K562 (cell line): Measurements from ENCODE around the gene YBX1. TPM values are rescaled to one million over a fixed set of nuclear protein-coding genes. Genes with fewer than 3 reads are reported as not detected.

Source experiments
- ATAC-seq: fragments of 200-7000 bp; cut with Tn5 transposase; 3 replicates; pipeline ENCODE4 v1.9.1; 2020; ENCODE audit warnings: moderate library complexity
- BruUV-seq: library from RNA; stranded (reverse); fragments of 400-500 nt; replicated peaks from 2 replicates; lab custom pipeline; 2021; lab: Mats Ljungman, UMichigan
- CTCF ChIA-PET: fragments of 300-600 bp; formaldehyde crosslinking; extraction: SDS; loops from one replicate; lab custom pipeline; 2021; ENCODE audit warnings: low intra/inter-chr PET ratio; lab: Yijun Ruan, JAX
- POLR2A ChIA-PET: fragments of 300-600, 350-650 bp; sonication (Branson Sonifier 250); formaldehyde crosslinking; extraction: SDS; loops from one replicate; lab custom pipeline; 2021; ENCODE audit warnings: antibody characterized with exemption, inconsistent platforms; lab: Yijun Ruan, JAX
- DNase-seq, 4 experiments: peaks; one replicate each; pipeline versions ENCODE4 v3.0.0 to v3.0.0-alpha.2; 2011 to 2018; ENCODE audit warnings: low spot score in 3 of 4, mixed read lengths in 3 of 4; ENCODE audit errors: extremely low read depth in 1 of 4
- FAIRE-seq: peaks from 2 replicates; lab custom pipeline; 2011; peaks lifted over from hg19 to GRCh38; lab: Jason Lieb, UNC
- H2AFZ ChIP-seq: 2 replicates; pipeline ENCODE4 v1.6.0; 2011; ENCODE audit warnings: low read depth, low read length, control low read depth, inconsistent platforms
- H3K27ac ChIP-seq: fragments of 200-600 bp; 3 replicates; pipeline ENCODE4 v1.8.0; 2011; ENCODE audit warnings: low read depth, mild to moderate bottlenecking, control low read depth, inconsistent platforms, low read length, moderate library complexity, mixed read lengths; ENCODE audit errors: extremely low read depth
- H3K27me3 ChIP-seq, 2 experiments: fragments of 300-600 bp in 1 of 2; 2 replicates in 1 of 2; 3 replicates in 1 of 2; pipeline versions ENCODE4 v1.6.0 to v1.8.0; 2011; ENCODE audit warnings: inconsistent platforms in 2 of 2, low read length in 2 of 2, mild to moderate bottlenecking in 1 of 2, mixed read lengths in 1 of 2, moderate library complexity in 1 of 2; ENCODE audit not compliant: control insufficient read depth in 2 of 2, insufficient read depth in 2 of 2
- H3K36me3 ChIP-seq: fragments of 300-600 bp; 3 replicates; pipeline ENCODE4 v1.8.0; 2011; ENCODE audit warnings: mild to moderate bottlenecking, low read length, inconsistent platforms; ENCODE audit not compliant: control insufficient read depth, insufficient read depth
- H3K4me1 ChIP-seq, 2 experiments: fragments of 200-600 bp in 1 of 2; replicated peaks in 1 of 2; 2 replicates in 1 of 2; 3 replicates in 1 of 2; pipeline versions ENCODE4 v1.5.1 to v1.8.0; 2011; ENCODE audit warnings: inconsistent platforms in 2 of 2, low read length in 2 of 2, mild to moderate bottlenecking in 1 of 2, mixed read lengths in 1 of 2, moderate library complexity in 1 of 2; ENCODE audit not compliant: control insufficient read depth in 2 of 2, insufficient read depth in 2 of 2
- H3K4me2 ChIP-seq: 2 replicates; pipeline ENCODE4 v1.6.1; 2011; ENCODE audit warnings: low read length, control low read depth, inconsistent platforms, mixed read lengths; ENCODE audit not compliant: insufficient read depth
- H3K4me3 ChIP-seq: fragments of 200-600 bp; sonication (generic), shearing (Covaris generic); 2 replicates; pipeline ENCODE4 v1.5.1; 2016; ENCODE audit warnings: control low read depth, inconsistent platforms
- H3K79me2 ChIP-seq: fragments of 200-600 bp; 3 replicates; pipeline ENCODE4 v1.8.0; 2011; ENCODE audit warnings: low read length, inconsistent platforms; ENCODE audit not compliant: control insufficient read depth, insufficient read depth
- H3K9ac ChIP-seq, 2 experiments: 2 replicates each; pipeline versions ENCODE4 v1.6.0 to v1.6.1; 2011; ENCODE audit warnings: low read depth in 2 of 2, low read length in 2 of 2, control low read depth in 1 of 2, inconsistent platforms in 1 of 2, mild to moderate bottlenecking in 1 of 2, mixed read lengths in 1 of 2; ENCODE audit not compliant: insufficient read depth in 1 of 2
- H3K9me1 ChIP-seq: one replicate; pipeline ENCODE4 v1.6.0; 2011; ENCODE audit warnings: inconsistent platforms, mild to moderate bottlenecking, low read length, moderate library complexity; ENCODE audit not compliant: control insufficient read depth, insufficient read depth
- H3K9me3 ChIP-seq: replicated peaks from 2 replicates; pipeline ENCODE4 v1.5.1; 2011; ENCODE audit warnings: low read depth, low read length, inconsistent platforms; ENCODE audit not compliant: control insufficient read depth, insufficient read depth
- H4K20me1 ChIP-seq: replicated peaks from 2 replicates; pipeline ENCODE4 v1.6.1; 2011; ENCODE audit warnings: low read length, inconsistent platforms, mixed read lengths; ENCODE audit not compliant: control insufficient read depth, insufficient read depth
- CHD1 ChIP-seq: fragments of 200-600 bp; sonication (generic); IDR thresholded peaks from one replicate; pipeline ENCODE4 v1.6.1; 2012; ENCODE audit warnings: mild to moderate bottlenecking, moderate library complexity, low read length, inconsistent platforms
- GTF2F1 ChIP-seq: IDR thresholded peaks from 2 replicates; pipeline ENCODE4 v1.6.1; 2011; ENCODE audit warnings: low read depth, low read length, improper control_type of control experiment
- HDAC2 ChIP-seq: fragments of 450-650 bp; IDR thresholded peaks from 2 replicates; pipeline ENCODE4 v1.6.1; 2016; ENCODE audit warnings: mild to moderate bottlenecking
- MTA3 ChIP-seq: fragments of 450-650 bp; formaldehyde crosslinking; IDR thresholded peaks from 2 replicates; pipeline ENCODE4 v1.6.1; 2017; ENCODE audit warnings: mild to moderate bottlenecking, borderline replicate concordance
- NFE2L1 ChIP-seq: fragments of 450-650 bp; IDR thresholded peaks from 2 replicates; pipeline ENCODE4 v1.6.1; 2016; ENCODE audit warnings: missing genetic modification characterization, low read depth, mild to moderate bottlenecking, missing compliant biosample characterization, moderate library complexity, borderline replicate concordance
- PYGO2 ChIP-seq: fragments of 450-650 bp; IDR thresholded peaks from 2 replicates; pipeline ENCODE4 v1.6.1; 2016; ENCODE audit warnings: mild to moderate bottlenecking, missing genetic modification characterization, moderate library complexity, missing compliant biosample characterization
- SAP30 ChIP-seq: fragments of 200-600 bp; sonication (generic); IDR thresholded peaks from 2 replicates; pipeline ENCODE4 v1.6.1; 2012; ENCODE audit warnings: borderline replicate concordance, low read depth, mild to moderate bottlenecking, moderate library complexity, low read length, control low read depth, inconsistent platforms; ENCODE audit not compliant: insufficient read depth, poor library complexity, severe bottlenecking
- TEAD1 ChIP-seq, 2 experiments: fragments of 450-650 bp in 1 of 2; sonication (generic) in 1 of 2; formaldehyde crosslinking; IDR thresholded peaks; 2 replicates each; pipeline versions ENCODE4 v1.4.0 to v1.8.0; 2020 to 2022; ENCODE audit warnings: mild to moderate bottlenecking in 2 of 2, missing genetic modification reagents in 1 of 2
- ZNF23 ChIP-seq: fragments of 250-450 bp; sonication (Bioruptor Pico); IDR thresholded peaks from 2 replicates; pipeline ENCODE4 v1.4.0; 2020; ENCODE audit warnings: mild to moderate bottlenecking
- ZNF766 ChIP-seq: fragments of 200-800 bp; sonication (Bioruptor generic); conservative IDR thresholded peaks from 2 replicates; pipeline ENCODE4 v1.6.1; 2016; ENCODE audit warnings: missing genetic modification characterization, missing compliant biosample characterization
- ZNF778 ChIP-seq: fragments of 450-650 bp; formaldehyde crosslinking; IDR thresholded peaks from 2 replicates; pipeline ENCODE4 v1.4.0; 2020; ENCODE audit warnings: mild to moderate bottlenecking, moderate library complexity
- ZNF780A ChIP-seq: fragments of 250-450 bp; sonication (Bioruptor Pico); IDR thresholded peaks from 2 replicates; pipeline ENCODE4 v1.5.0; 2021; ENCODE audit warnings: mild to moderate bottlenecking
- WGBS: fragments of 100-300 bp; shearing (Covaris generic); methylation state at CpG from one replicate; pipeline ENCODE4 v1.1.6; 2016; ENCODE audit warnings: low coverage, mixed read lengths; ENCODE audit not compliant: insufficient coverage; ENCODE audit errors: missing lambda C conversion rate; 5-methylcytosine and 5-hydroxymethylcytosine counted together
- in situ Hi-C: fragments of 300-500 bp; cut with MboI; formaldehyde crosslinking; loops from 4 replicates; pipeline ENCODE4 v1.15.0; 2018; ENCODE audit warnings: inconsistent platforms, mixed read lengths
- intact Hi-C: fragments of 100-400 bp; cut with micrococcal nuclease; formaldehyde crosslinking; loops from 2 replicates; pipeline ENCODE4 v1.14.2; 2022
- polyA plus RNA-seq, 8 experiments: library from polyadenylated mRNA; depleted of rRNA in 4 of 8; stranded (reverse) in 5 of 8; unstranded in 3 of 8; fragments of >200 nt; fragmentation: Nextera tagmentation in 2 of 8; fragmentation: Illumina TruSeq in 1 of 8; extraction: Ambion mirVana in 2 of 8; extraction: Trizol in 1 of 8; gene quantifications; 2 replicates each; pipeline versions ENCODE4 v1.2.1 to v1.2.3, GENCODE V29; 2011 to 2014; ENCODE audit warnings: inconsistent platforms in 1 of 8, missing spikeins in 1 of 8
- total RNA-seq, 7 experiments: library from RNA; depleted of rRNA in 6 of 7; stranded (reverse); fragments of >200 nt in 6 of 7; fragmentation: Illumina TruSeq in 2 of 7; extraction: Trizol in 2 of 7; gene quantifications; 2 replicates each; pipeline versions ENCODE4 v1.2.1 to v1.2.3, GENCODE V29; 2011 to 2021; ENCODE audit warnings: low replicate concordance in 1 of 7
- TF ChIP-seq, protein P1 (sequence below): fragments of 450-650 bp; IDR thresholded peaks from 2 replicates; pipeline ENCODE4 v1.7.1; 2018; ENCODE audit warnings: mild to moderate bottlenecking, low read depth; ENCODE audit not compliant: partially characterized antibody
- TF ChIP-seq, protein P2 (sequence below): sonication (generic); formaldehyde crosslinking; IDR thresholded peaks from 2 replicates; pipeline ENCODE4 v1.8.0; 2023; ENCODE audit warnings: mild to moderate bottlenecking, missing genetic modification reagents
- TF ChIP-seq, protein P3 (sequence below): fragments of 200-800 bp; sonication (Bioruptor generic); IDR thresholded peaks from 2 replicates; pipeline ENCODE4 v1.6.1; 2017; ENCODE audit warnings: missing genetic modification characterization, missing compliant biosample characterization

The YBX1 gene
- total and polyA plus RNA-seq, 9 of the 15 experiments (the other 6 are each of a cell fraction or from before 2014, with no cell fraction given) = 363 to 1,955 (median 1,216) TPM

DNA sequence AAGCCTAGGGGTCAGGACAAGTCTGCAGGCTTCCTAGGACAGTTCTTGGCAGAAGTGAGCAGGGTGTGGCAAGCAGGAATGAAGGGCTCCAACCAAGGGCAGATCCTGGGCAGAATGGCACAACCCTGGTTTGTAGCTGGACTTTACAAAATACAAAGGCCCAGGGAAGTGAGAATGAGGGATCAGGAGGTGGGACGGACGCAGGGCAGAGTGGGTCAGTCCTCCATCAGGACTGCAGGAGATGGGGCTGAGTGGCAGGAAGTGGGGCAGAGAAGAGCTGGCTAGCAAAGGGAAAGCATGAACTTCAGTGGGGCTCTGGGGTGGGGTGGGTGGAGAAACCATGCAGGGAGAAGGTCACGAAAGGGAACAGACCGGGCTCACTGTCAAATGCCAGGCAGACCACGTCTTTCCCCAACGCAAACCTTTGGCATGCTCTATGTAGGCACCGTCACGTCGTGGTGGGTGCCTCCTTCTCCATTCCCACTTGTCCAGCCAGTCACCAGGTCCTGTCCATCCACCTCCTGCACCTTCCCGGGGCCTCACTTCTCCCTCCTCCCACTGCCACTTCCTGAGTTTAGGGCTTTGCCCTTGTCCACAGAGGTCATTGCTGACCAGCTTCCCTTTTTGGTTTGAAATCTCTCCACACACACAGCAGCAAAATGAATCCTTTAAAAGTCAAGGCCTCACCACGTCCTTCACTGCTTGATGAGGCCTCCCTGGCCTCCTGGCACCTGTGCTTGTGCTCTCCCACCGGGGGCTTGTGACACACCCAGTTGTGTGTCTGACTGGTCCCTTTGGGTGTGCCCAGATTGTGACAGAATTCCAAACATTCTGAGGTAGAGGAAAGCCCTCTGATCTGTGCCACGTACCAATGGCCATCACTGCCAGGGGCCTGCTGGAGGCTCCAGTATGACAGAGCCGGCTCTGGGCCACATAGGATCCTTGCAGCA, 66.5 kb downstream of the YBX1 start:
- ATAC-seq (no peak), FAIRE-seq (no peak), DNase-seq (no peak)
- H3K4me3 ChIP-seq = no peak overlapping the region
- no peaks in the 10 kb centered on the region for H4K20me1 ChIP-seq
- no peak overlapping the region for H2AFZ ChIP-seq
- CTCF ChIA-PET = interaction anchor here (0.6 kb wide), 1 partner anchor 26 kb away, joined by 8 read pairs; no protein-coding TSS in a partner anchor
- no peaks in the 10 kb centered on the region for H3K79me2 ChIP-seq
- no peak overlapping the region for H3K4me2 ChIP-seq
- intact Hi-C loops = no loop called here
- BruUV-seq = no TSS peak
- no peak overlapping the region for H3K27ac ChIP-seq
- in situ Hi-C loops = loop anchor here (10.0 to 25.0 kb wide), 2 partner anchors 161 to 404 kb away; no protein-coding TSS in a partner anchor
- peaks cover 8% of the 10 kb centered on the region for H3K9me1 ChIP-seq
- no peak overlapping the region for H3K9ac ChIP-seq
- WGBS = 83% methylated on average over 14 of the region's 14 CpGs
- H3K9me3 ChIP-seq = peaks cover 3% of the 10 kb centered on the region
- POLR2A ChIA-PET = interaction anchor here (0.7 to 2.1 kb wide), 3 partner anchors 11 to 313 kb away, joined by 3 to 6 read pairs (median 3); partner anchors contain the start of genes C1orf50 and P3H1
- peaks cover 66% of the 10 kb centered on the region for H3K36me3 ChIP-seq
- H3K4me1 ChIP-seq = no peaks in the 10 kb centered on the region
- H3K27me3 ChIP-seq = no peaks in the 10 kb centered on the region
- TF ChIP-seq ZNF766 (CRISPR knock-in tag) (no peak), MTA3 (no peak), HDAC2 (no peak), TEAD1 (CRISPR knock-in tag; IDR thresholded peaks at IDR 0.05) (no peak), ZNF778 (no peak), NFE2L1 (tag) (no peak), GTF2F1 (no peak), CHD1 (no peak), ZNF23 (CRISPR knock-in tag) (no peak), SAP30 (no peak), PYGO2 (tag) (no peak), ZNF780A (CRISPR knock-in tag) (no peak)
- TF ChIP-seq, protein P1, sequence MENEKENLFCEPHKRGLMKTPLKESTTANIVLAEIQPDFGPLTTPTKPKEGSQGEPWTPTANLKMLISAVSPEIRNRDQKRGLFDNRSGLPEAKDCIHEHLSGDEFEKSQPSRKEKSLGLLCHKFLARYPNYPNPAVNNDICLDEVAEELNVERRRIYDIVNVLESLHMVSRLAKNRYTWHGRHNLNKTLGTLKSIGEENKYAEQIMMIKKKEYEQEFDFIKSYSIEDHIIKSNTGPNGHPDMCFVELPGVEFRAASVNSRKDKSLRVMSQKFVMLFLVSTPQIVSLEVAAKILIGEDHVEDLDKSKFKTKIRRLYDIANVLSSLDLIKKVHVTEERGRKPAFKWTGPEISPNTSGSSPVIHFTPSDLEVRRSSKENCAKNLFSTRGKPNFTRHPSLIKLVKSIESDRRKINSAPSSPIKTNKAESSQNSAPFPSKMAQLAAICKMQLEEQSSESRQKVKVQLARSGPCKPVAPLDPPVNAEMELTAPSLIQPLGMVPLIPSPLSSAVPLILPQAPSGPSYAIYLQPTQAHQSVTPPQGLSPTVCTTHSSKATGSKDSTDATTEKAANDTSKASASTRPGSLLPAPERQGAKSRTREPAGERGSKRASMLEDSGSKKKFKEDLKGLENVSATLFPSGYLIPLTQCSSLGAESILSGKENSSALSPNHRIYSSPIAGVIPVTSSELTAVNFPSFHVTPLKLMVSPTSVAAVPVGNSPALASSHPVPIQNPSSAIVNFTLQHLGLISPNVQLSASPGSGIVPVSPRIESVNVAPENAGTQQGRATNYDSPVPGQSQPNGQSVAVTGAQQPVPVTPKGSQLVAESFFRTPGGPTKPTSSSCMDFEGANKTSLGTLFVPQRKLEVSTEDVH = no peak
- TF ChIP-seq, protein P2, sequence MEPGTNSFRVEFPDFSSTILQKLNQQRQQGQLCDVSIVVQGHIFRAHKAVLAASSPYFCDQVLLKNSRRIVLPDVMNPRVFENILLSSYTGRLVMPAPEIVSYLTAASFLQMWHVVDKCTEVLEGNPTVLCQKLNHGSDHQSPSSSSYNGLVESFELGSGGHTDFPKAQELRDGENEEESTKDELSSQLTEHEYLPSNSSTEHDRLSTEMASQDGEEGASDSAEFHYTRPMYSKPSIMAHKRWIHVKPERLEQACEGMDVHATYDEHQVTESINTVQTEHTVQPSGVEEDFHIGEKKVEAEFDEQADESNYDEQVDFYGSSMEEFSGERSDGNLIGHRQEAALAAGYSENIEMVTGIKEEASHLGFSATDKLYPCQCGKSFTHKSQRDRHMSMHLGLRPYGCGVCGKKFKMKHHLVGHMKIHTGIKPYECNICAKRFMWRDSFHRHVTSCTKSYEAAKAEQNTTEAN (CRISPR knock-in tag) = no peak
- TF ChIP-seq, protein P3, sequence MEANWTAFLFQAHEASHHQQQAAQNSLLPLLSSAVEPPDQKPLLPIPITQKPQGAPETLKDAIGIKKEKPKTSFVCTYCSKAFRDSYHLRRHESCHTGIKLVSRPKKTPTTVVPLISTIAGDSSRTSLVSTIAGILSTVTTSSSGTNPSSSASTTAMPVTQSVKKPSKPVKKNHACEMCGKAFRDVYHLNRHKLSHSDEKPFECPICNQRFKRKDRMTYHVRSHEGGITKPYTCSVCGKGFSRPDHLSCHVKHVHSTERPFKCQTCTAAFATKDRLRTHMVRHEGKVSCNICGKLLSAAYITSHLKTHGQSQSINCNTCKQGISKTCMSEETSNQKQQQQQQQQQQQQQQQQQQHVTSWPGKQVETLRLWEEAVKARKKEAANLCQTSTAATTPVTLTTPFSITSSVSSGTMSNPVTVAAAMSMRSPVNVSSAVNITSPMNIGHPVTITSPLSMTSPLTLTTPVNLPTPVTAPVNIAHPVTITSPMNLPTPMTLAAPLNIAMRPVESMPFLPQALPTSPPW (CRISPR knock-in tag) = no peak
